AG09309 (cell line): ENCODE data around the gene RBBP8NL.
"Not testable (repeated sequence)": the region's sequence is repeated elsewhere in the genome, so short reads cannot be mapped to it uniquely, and the experiment has no call there.

ENCODE experiments used
- DNase-seq: peaks from one replicate; pipeline ENCODE4 v3.0.0-alpha.2; 2010; ENCODE audit warnings: low read depth
- H3K4me3 ChIP-seq: 2 replicates; pipeline ENCODE4 v1.5.1; 2011; ENCODE audit warnings: mild to moderate bottlenecking, low read depth, low read length, moderate library complexity; ENCODE audit not compliant: control insufficient read depth
- CTCF ChIP-seq: IDR thresholded peaks from 2 replicates; pipeline ENCODE4 v1.5.1; 2011; ENCODE audit warnings: mild to moderate bottlenecking, low read depth, low read length, inconsistent platforms; ENCODE audit not compliant: insufficient read depth, control insufficient read depth; ENCODE audit errors: missing control alignments

RBBP8NL gene

DNA sequence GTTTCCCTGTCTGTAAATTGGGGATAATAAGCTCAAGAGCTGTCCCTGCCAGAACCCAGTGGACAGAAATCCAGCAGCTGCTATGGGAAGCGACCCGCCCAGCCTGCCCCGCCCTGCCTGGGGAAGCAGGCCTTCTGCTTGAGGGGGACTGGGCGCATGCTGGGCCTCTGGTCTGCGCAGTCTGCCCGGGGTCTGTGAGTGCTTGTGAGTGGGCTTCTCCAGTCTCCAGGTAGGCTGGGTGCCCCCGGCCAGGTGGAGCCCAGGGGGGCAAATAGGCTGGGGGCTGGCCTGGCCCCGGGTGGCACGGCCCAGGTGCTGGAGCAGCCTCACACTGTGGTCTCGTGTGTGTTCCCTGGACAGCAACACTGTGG is 648 bp upstream of the RBBP8NL start:
- TF ChIP-seq CTCF, result no peak
- H3K4me3 ChIP-seq, result no peak overlapping the region
- DNase-seq, result no peak

- H3K4me3 ChIP-seq, result no peak overlapping the region
- no peak for DNase-seq
- TF ChIP-seq CTCF, result no peak
Observed at GRCh38 chr20:62426699-62427131, 624 bp downstream of the RBBP8NL start.

GRCh38 chr20:62426059-62426348 is 1.3 kb downstream of the RBBP8NL start:
- H3K4me3 ChIP-seq, DNase-seq: not testable (repeated sequence)

- H3K4me3 ChIP-seq, result no peak overlapping the region
- no peak for DNase-seq
- no peak for TF ChIP-seq CTCF
Observed at GRCh38 chr20:62425281-62426058, 1.9 kb downstream of the RBBP8NL start.

DNA sequence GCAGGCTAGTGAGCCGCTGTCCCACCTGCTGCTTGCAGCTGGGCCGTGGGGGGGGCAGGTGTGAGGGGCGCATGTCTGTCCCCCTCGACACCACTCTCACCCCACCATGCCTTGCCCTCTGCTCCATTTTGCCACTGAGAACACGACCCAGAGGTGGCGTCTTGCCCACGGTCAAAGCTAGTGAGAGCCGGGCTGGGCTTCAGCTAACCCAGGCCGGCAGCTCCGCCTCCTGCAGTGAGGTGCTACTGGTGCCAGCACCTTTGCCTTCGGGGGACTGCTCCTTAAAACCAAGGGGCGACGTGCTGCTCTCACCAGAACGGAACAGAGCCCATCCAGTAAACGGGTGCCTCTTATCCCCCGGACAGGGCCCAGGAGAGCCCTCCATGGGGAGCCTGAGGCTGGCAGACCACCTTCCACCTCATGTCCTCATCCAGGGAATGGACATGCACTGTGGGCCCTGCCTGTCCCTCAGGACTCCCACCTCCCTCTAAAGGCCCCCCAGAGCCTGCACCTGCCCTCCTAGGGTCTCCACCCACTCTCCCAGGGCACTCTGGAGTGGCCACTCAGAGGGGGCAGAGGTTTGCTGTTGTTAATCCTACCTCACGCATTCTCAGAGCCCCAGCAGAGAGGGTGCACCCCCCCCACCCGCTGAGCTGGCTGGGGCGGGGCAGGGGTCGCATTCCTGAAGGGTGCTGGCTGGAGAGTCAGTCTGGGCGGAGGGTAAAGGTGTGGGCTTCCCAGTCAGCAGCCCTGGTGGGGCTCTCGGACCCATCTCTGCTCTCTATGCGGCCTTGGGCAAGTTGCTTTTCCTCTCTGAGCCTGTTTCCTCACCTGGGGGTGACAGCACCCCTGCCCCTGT is 2.9 kb downstream of the RBBP8NL start:
- no peak for DNase-seq
- TF ChIP-seq CTCF, result no peak
- H3K4me3 ChIP-seq, result no peak overlapping the region

- no peak for DNase-seq
- H3K4me3 ChIP-seq, result no peak overlapping the region
- TF ChIP-seq CTCF, result no peak
Observed at GRCh38 chr20:62423326-62423706, 4.0 kb downstream of the RBBP8NL start.

GRCh38 chr20:62422636-62423325 is 4.6 kb downstream of the RBBP8NL start:
- no peak overlapping the region for H3K4me3 ChIP-seq
- no peak for DNase-seq
- no peak for TF ChIP-seq CTCF
